Retinal pigment epithelial cell (primary cell): ENCODE measurements around the gene AIF1L.
A peak's percentile ranks its signal among the peaks of the same experiment; 100 is the strongest.
"Not testable (repeated sequence)": the region's sequence is repeated elsewhere in the genome, so short reads cannot be mapped to it uniquely, and the experiment has no call there.

Experiments
- DNase-seq: peaks from one replicate; pipeline ENCODE4 v3.0.0-alpha.2; 2010; ENCODE audit warnings: low read depth
- H3K4me3 ChIP-seq: 2 replicates; pipeline ENCODE4 v1.5.1; 2011; ENCODE audit warnings: mild to moderate bottlenecking, low read length, control low read depth, moderate library complexity
- TF ChIP-seq, protein P1 (sequence below): conservative IDR thresholded peaks from 2 replicates; pipeline ENCODE4 v1.5.1; 2011; ENCODE audit warnings: low read depth, low read length, control low read depth, inconsistent platforms

AIF1L gene

DNA sequence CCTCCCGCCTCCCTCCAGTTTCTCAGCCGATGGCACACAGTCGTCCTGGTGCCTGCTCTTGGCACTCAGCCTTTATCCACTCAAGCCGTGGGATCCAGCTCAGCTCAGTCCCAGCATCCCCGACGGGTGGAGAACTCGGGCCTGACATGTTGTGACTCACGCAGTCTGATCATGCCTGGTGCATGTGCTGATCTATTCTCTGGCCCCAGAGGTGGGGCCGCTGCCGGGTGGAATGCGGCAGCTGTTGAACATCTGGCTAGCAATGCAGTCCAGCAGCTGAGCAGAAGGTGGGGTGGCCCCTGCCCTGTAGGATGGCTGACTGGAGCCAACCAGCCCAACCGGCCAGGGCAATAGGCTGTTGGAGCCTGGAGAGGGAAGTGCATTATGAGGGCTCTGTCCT lies 1.7 kb upstream of the AIF1L start:
- no peak overlapping the region for H3K4me3 ChIP-seq
- DNase-seq: no peak
- TF ChIP-seq, protein P1, sequence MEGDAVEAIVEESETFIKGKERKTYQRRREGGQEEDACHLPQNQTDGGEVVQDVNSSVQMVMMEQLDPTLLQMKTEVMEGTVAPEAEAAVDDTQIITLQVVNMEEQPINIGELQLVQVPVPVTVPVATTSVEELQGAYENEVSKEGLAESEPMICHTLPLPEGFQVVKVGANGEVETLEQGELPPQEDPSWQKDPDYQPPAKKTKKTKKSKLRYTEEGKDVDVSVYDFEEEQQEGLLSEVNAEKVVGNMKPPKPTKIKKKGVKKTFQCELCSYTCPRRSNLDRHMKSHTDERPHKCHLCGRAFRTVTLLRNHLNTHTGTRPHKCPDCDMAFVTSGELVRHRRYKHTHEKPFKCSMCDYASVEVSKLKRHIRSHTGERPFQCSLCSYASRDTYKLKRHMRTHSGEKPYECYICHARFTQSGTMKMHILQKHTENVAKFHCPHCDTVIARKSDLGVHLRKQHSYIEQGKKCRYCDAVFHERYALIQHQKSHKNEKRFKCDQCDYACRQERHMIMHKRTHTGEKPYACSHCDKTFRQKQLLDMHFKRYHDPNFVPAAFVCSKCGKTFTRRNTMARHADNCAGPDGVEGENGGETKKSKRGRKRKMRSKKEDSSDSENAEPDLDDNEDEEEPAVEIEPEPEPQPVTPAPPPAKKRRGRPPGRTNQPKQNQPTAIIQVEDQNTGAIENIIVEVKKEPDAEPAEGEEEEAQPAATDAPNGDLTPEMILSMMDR: no peak

DNA sequence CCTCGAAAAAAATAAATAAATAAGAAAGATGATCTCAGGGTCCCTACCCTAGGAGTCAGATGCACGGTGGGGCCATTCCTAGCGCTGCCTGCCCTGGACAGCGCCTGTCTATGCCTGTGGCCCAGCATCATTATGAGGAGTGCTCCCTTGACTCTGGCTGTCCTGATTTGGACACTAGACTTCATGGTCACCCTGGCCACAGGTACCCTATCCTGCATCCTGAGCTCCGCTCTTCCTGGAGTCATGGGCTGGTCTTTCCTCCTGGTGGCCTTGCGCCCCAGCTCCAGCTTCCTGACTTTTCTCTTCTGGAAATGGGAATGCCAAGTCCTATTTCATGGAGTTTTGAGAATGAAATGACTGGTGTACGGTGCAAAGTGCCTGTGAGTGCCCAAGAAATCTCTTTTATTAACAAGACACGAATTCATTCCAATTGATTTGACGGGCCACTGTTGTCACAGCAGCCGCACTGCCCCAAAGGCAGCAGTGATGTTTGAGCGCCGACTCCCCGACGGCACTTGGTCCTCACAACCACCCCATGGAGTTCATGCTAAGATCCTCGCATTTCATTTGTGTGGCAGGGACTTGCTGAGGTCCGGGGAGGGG lies 564 bp upstream of the AIF1L start:
- DNase-seq: no peak
- TF ChIP-seq, protein P1: no peak
- H3K4me3 ChIP-seq: peak overlapping the region; percentile 20

DNA sequence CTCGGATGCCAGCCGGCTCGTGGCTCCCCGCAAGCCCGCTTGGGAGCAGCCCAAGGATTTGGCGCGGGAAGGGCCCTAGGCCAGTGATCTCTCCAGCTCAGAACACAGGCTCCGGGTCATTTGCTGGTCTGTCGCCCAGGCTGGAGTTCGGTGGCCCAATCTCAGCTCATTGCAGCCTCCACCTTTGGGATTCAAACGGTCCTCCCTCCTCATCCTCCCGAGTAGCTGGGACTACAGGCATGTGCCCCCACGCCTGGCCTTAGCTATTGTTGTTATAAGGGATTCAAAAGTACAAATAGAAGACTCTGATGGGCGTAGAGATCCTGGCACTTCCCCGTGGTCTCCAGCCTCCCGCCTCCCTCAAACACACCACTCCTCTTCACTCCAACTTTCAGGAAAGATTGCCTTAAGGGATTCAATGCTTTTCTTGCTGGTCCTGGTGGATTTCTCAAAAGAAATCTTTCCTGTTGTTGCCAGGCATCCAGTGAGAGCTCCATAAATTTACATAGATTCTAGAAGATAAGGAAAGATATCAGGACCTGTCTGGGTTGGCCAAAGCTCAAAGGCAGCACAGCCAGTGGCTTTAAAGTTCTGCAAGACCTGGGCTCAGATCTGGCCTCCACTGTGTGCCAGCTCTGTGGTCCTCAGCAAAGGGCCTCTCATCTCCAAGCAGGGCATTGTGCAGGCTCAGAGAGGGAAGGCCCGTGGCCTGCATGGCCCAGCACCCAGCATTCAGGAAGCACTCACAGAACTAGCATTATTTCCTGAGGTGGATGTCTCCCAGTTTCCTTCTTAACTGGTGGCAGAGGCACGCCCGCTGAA lies 1.0 kb downstream of the AIF1L start:
- TF ChIP-seq, protein P1: no peak
- peak overlapping the region; percentile 37 for H3K4me3 ChIP-seq
- no peak for DNase-seq

DNA sequence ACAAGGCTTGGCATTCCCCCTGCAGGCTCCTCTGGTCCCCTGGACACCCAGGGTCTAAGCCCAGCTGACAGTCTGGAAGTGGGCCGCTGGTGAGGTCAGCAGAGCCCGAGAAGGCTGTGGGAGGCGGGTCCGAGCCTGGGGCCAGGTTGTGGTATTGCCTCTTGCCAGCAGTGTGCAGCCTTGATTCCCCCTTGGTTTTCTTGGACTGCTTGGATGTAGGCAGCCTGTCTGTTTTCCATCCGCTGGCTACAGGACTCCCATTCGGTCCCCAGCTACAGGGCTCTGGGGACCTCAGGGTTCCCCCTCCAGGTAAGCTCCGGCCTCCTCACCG lies 1.6 kb downstream of the AIF1L start:
- DNase-seq: no peak
- no peak overlapping the region for H3K4me3 ChIP-seq
- TF ChIP-seq, protein P1: no peak

DNA sequence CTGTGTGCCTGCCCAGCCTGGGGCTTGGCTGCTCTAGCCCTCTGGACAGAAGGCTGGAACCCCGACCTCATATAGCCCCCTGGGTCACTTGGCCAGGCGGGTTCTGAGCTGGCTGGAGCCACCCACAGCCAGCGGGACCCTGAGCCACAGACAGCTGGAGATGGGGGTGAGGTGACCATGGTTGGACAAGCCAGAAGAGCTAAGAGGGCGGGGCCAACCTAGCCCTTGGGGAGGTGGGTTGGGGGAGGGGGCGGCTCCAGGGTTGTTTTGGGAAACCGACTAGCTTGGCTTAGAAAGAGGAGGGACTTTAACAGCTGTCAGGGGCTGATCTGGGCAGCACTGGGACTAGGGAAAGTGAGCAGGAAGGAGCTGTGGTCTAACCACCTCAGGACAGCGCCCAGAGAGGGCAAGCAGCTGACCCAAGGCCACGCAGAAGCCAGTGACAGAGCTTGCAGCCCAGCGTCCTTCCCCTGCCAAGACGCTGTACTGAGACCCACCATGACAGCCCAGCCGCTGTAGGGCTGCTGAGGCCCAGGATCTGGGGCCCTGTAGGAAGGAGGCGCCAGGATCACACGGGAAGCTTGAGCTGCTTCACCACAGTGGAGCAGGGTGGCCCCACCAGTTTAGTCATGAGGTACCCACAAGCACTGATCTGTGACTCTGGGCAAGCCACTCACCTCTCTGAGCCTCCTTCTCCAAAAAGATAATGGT lies 2.2 kb downstream of the AIF1L start:
- no peak overlapping the region for H3K4me3 ChIP-seq
- TF ChIP-seq, protein P1: no peak
- no peak for DNase-seq

DNA sequence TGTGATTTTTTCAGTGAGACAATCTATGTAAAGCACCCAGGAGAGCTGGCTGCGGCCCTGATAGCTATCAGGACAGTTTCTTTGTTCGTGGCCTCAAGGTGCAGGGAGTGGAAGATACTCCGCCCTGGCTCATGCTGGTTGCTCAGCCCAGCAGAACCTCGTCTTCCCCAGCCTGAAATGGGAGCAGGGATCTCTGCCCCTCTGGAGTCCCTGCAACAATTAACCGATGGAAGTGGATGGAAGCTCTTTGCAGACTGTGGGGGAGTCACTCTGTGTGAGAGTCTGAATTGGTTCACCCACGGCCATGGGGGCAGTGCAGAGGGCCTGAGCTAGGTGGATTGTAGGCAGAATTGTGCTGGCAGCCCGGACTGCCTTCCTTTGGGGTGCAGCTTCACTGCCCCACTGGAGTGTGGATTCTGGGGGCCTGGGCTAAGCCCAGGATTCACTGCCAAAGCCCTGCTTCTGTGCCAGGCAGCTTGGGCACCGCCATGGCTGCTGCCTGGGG lies 2.8 kb downstream of the AIF1L start:
- TF ChIP-seq, protein P1: no peak
- no peak overlapping the region for H3K4me3 ChIP-seq
- no peak for DNase-seq

DNA sequence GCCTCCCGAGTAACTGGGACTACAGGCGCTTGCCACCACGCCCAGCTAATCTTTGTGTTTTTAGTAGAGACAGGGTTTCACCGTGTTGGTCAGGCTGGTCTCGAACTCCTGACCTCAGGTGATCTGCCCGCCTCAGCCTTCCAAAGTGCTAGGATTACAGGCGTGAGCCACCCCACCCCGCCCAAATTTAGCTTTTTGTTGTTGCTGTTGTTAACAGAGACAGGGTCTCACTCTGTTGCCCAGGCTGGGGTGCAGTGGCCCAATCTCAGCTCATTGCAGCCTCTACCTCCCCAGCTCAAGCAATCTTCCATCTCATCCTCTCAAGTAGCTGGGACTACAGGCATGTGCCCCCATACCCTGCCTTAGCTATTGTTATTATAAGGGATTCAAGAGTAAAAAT lies 3.5 kb downstream of the AIF1L start:
- not testable (repeated sequence) for H3K4me3 ChIP-seq, DNase-seq
